ENCODE measurements around the gene INF2. TPM values are rescaled to one million over a fixed set of nuclear protein-coding genes. Genes with fewer than 3 reads are reported as not detected.
A peak's percentile ranks its signal among the peaks of the same experiment; 100 is the strongest.
"Not testable (repeated sequence)": the region's sequence is repeated elsewhere in the genome, so short reads cannot be mapped to it uniquely, and the experiment has no call there.

INF2 gene
- total RNA-seq, 5 donors from 2014 or later (not counting 1 experiment from before 2014, with no cell fraction given) = 72.7 to 128 (median 83.7) TPM

GRCh38 chr14:104665657-104666522 lies 23.5 kb upstream of the INF2 start:
- no peak overlapping the region for H3K27ac ChIP-seq (ENCODE audit: low read length)
- no peaks in the 10 kb centered on the region for H3K36me3 Mint-ChIP-seq

GRCh38 chr14:104666523-104666895 lies 22.9 kb upstream of the INF2 start:
- H3K36me3 Mint-ChIP-seq; H3K27ac Mint-ChIP-seq; H3K4me3 ChIP-seq (ENCODE audit: control insufficient read depth in 1 of 2, extremely low read depth in 1 of 2, low read length in 1 of 2); ATAC-seq (replicated peaks in 1 of 4); H3K9me3 Mint-ChIP-seq; POLR2A ChIA-PET; H3K27me3 Mint-ChIP-seq; H3K27ac ChIP-seq (ENCODE audit: low read length); DNase-seq; H3K9me3 ChIP-seq; H3K36me3 ChIP-seq (ENCODE audit: control insufficient read depth in 2 of 2, extremely low read depth in 1 of 2, insufficient read depth in 1 of 2, low read length in 1 of 2): not testable (repeated sequence)
- H3K4me1 Mint-ChIP-seq = peaks cover 20 to 31% (median 26%) of the 10 kb centered on the region in 3 donors
- H3K4me3 Mint-ChIP-seq = peak overlapping the region in 1 of 3 donors; percentile 20
- WGBS (ENCODE audit: insufficient coverage) = 75% methylated on average over 1 of the region's 7 CpGs
- CTCF ChIA-PET = interaction anchor here in 1 of 2 donors (0.6 kb wide), 1 partner anchor 443 kb away, joined by 3 read pairs; no protein-coding TSS in a partner anchor
- peaks cover 13 to 24% of the 10 kb centered on the region in 2 experiments for H3K4me1 ChIP-seq (ENCODE audit: control insufficient read depth in 1 of 2, extremely low read depth in 1 of 2, insufficient read depth in 2 of 2, low read length in 2 of 2)
- peaks cover 0 to 28% of the 10 kb centered on the region in 2 experiments for H3K27me3 ChIP-seq (replicated peaks in 1 of 2; ENCODE audit: control insufficient read depth in 2 of 2, extremely low read depth in 1 of 2, insufficient read depth in 2 of 2, low read length in 1 of 2)

More at GRCh38 chr14:104665657-104666522, 23.5 kb upstream of the INF2 start:
- Mint-ChIP-seq H3K27ac (peak overlapping the region; percentile 17 to 64), H3K9me3 (no peaks in the 10 kb centered on the region), H3K4me3 (peak overlapping the region in 2 of 3 donors; percentile 21 to 53), H3K4me1 (peaks cover 26 to 33% (median 28%) of the 10 kb centered on the region in 3 donors), H3K27me3 (peaks cover 0 to 11% of the 10 kb centered on the region in 2 donors)
- ChIA-PET CTCF (interaction anchor here in 1 of 2 donors (0.6 kb wide), 1 partner anchor 444 kb away, joined by 3 read pairs; no protein-coding TSS in a partner anchor), POLR2A (no interaction called here)
- no peaks in the 10 kb centered on the region for H3K36me3 ChIP-seq (ENCODE audit: control insufficient read depth in 2 of 2, extremely low read depth in 1 of 2, insufficient read depth in 1 of 2, low read length in 1 of 2)
- H3K27me3 ChIP-seq (replicated peaks in 1 of 2; ENCODE audit: control insufficient read depth in 2 of 2, extremely low read depth in 1 of 2, insufficient read depth in 2 of 2, low read length in 1 of 2) = peaks cover 0 to 28% of the 10 kb centered on the region in 2 experiments
- peak in 29 of 35 experiments; percentile 31 to 68 (median 47) for DNase-seq
- no peaks in the 10 kb centered on the region for H3K9me3 ChIP-seq
- WGBS (ENCODE audit: insufficient coverage) = 45% methylated on average over 14 of the region's 27 CpGs
- H3K4me3 ChIP-seq (ENCODE audit: control insufficient read depth in 1 of 2, extremely low read depth in 1 of 2, low read length in 1 of 2) = no peak overlapping the region
- peak; percentile 87 to 97 (median 95) for ATAC-seq (replicated peaks in 1 of 4)
- peaks cover 13 to 24% of the 10 kb centered on the region in 2 experiments for H3K4me1 ChIP-seq (ENCODE audit: control insufficient read depth in 1 of 2, extremely low read depth in 1 of 2, insufficient read depth in 2 of 2, low read length in 2 of 2)

DNA sequence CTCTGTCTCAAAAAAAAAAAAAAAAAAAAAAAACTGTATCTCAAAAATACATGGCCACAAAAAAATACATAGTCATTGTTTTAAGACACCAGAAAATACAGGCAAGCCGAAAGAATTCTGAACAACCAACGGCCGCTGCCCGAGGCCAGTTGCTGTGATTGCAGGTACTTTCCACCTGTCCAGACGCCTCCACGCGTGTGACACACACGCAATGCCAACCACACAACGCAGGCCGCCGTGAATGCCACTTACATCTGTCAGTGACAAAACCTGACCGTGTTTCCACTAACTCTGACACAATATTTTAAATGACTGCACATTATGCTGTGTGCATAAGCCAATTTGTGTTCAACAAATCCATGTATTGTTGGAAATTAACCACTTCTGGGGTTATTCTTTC lies 22.4 kb upstream of the INF2 start:
- H3K27me3 Mint-ChIP-seq = peaks cover 0 to 4% of the 10 kb centered on the region in 2 donors
- ChIA-PET POLR2A (interaction anchor here in 1 of 2 donors (0.6 kb wide), 1 partner anchor 12 kb away, joined by 3 read pairs; no protein-coding TSS in a partner anchor), CTCF (interaction anchor here in 1 of 2 donors (0.6 kb wide), 1 partner anchor 442 kb away, joined by 3 read pairs; no protein-coding TSS in a partner anchor)
- H3K4me3 Mint-ChIP-seq = no peak overlapping the region
- no peaks in the 10 kb centered on the region for H3K36me3 Mint-ChIP-seq
- DNase-seq (no peak), ATAC-seq (replicated peaks in 1 of 4) (no peak)
- Histone ChIP-seq H3K27ac (ENCODE audit: low read length) (no peak overlapping the region), H3K4me3 (ENCODE audit: control insufficient read depth in 1 of 2, extremely low read depth in 1 of 2, low read length in 1 of 2) (no peak overlapping the region), H3K9me3 (no peaks in the 10 kb centered on the region), H3K4me1 (ENCODE audit: control insufficient read depth in 1 of 2, extremely low read depth in 1 of 2, insufficient read depth in 2 of 2, low read length in 2 of 2) (peaks cover 13 to 24% of the 10 kb centered on the region in 2 experiments), H3K27me3 (replicated peaks in 1 of 2; ENCODE audit: control insufficient read depth in 2 of 2, extremely low read depth in 1 of 2, insufficient read depth in 2 of 2, low read length in 1 of 2) (peaks cover 0 to 26% of the 10 kb centered on the region in 2 experiments), H3K36me3 (ENCODE audit: control insufficient read depth in 2 of 2, extremely low read depth in 1 of 2, insufficient read depth in 1 of 2, low read length in 1 of 2) (no peaks in the 10 kb centered on the region)
- 95% methylated on average over 12 of the region's 12 CpGs for WGBS (ENCODE audit: insufficient coverage)
- peaks cover 20 to 31% (median 26%) of the 10 kb centered on the region in 3 donors for H3K4me1 Mint-ChIP-seq
- H3K27ac Mint-ChIP-seq = no peak overlapping the region
- H3K9me3 Mint-ChIP-seq = no peaks in the 10 kb centered on the region

DNA sequence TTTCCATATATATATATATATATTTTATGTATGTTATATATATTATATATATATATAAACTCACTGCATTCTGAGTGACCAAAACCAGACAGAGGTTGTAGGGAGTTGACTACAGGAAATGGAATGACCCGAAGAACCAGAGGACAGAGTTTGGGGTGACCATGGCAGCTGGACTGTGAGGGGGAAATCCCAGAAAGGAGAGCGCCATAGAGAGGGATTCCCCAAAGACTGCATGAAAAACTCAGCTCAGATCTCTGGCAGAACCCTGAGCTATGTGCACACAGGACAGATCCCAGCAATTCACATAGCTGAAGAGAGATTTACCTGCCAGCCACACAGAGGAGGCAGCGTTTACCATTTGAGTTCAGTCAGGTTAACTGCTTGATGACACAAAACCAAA lies 19.7 kb upstream of the INF2 start:
- ATAC-seq (replicated peaks in 1 of 4) (no peak), DNase-seq (no peak)
- Histone ChIP-seq H3K4me3 (ENCODE audit: control insufficient read depth in 1 of 2, extremely low read depth in 1 of 2, low read length in 1 of 2) (no peak overlapping the region), H3K9me3 (no peaks in the 10 kb centered on the region), H3K27me3 (replicated peaks in 1 of 2; ENCODE audit: control insufficient read depth in 2 of 2, extremely low read depth in 1 of 2, insufficient read depth in 2 of 2, low read length in 1 of 2) (peaks cover 0 to 17% of the 10 kb centered on the region in 2 experiments), H3K36me3 (ENCODE audit: control insufficient read depth in 2 of 2, extremely low read depth in 1 of 2, insufficient read depth in 1 of 2, low read length in 1 of 2) (no peaks in the 10 kb centered on the region), H3K4me1 (ENCODE audit: control insufficient read depth in 1 of 2, extremely low read depth in 1 of 2, insufficient read depth in 2 of 2, low read length in 2 of 2) (peaks cover 13 to 16% of the 10 kb centered on the region in 2 experiments), H3K27ac (ENCODE audit: low read length) (no peak overlapping the region)
- CTCF ChIA-PET = no interaction called here
- Mint-ChIP-seq H3K27me3 (peaks cover 0 to 1% of the 10 kb centered on the region in 2 donors), H3K4me1 (peaks cover 12 to 22% (median 17%) of the 10 kb centered on the region in 3 donors), H3K9me3 (no peaks in the 10 kb centered on the region), H3K27ac (no peak overlapping the region), H3K36me3 (no peaks in the 10 kb centered on the region), H3K4me3 (no peak overlapping the region)
- POLR2A ChIA-PET = no interaction called here
- WGBS (ENCODE audit: insufficient coverage) = 94% methylated on average over 2 of the region's 3 CpGs

GRCh38 chr14:104671330-104671977 lies 18.0 kb upstream of the INF2 start:
- POLR2A ChIA-PET, H3K27me3 Mint-ChIP-seq, CTCF ChIA-PET: not testable (repeated sequence)

DNA sequence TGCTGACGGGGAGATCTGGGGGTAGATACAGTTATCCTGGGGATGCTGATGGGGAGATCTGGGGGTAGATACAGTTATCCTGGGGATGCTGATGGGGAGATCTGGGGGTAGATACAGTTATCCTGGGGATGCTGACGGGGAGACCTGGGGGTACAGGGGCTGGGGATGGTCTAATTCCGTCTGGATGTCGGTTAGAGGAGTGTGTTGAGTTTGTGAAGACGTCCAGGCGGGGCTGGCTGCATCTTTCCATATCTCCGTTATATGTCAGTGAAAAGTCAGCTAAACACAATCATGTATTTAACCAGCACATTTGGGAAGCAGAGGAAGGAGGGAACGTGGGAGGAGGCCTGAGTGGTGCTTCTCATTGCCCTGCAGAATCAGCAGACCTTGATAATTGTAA lies 17.3 kb upstream of the INF2 start:
- H3K27ac Mint-ChIP-seq; H3K36me3 ChIP-seq (ENCODE audit: control insufficient read depth in 2 of 2, extremely low read depth in 1 of 2, insufficient read depth in 1 of 2, low read length in 1 of 2); H3K4me3 Mint-ChIP-seq; DNase-seq; H3K27me3 ChIP-seq (replicated peaks in 1 of 2; ENCODE audit: control insufficient read depth in 2 of 2, extremely low read depth in 1 of 2, insufficient read depth in 2 of 2, low read length in 1 of 2); H3K4me3 ChIP-seq (ENCODE audit: control insufficient read depth in 1 of 2, extremely low read depth in 1 of 2, low read length in 1 of 2); CTCF ChIA-PET; H3K36me3 Mint-ChIP-seq; ATAC-seq (replicated peaks in 1 of 4); H3K9me3 Mint-ChIP-seq; H3K27ac ChIP-seq (ENCODE audit: low read length); H3K27me3 Mint-ChIP-seq; H3K4me1 Mint-ChIP-seq; H3K4me1 ChIP-seq (ENCODE audit: control insufficient read depth in 1 of 2, extremely low read depth in 1 of 2, insufficient read depth in 2 of 2, low read length in 2 of 2); POLR2A ChIA-PET; H3K9me3 ChIP-seq: not testable (repeated sequence)
- no CpG with 5 or more reads among the region's 8 CpGs for WGBS (ENCODE audit: insufficient coverage)

More at GRCh38 chr14:104671330-104671977, 18.0 kb upstream of the INF2 start:
- ATAC-seq (replicated peaks in 1 of 4); H3K4me3 ChIP-seq (ENCODE audit: control insufficient read depth in 1 of 2, extremely low read depth in 1 of 2, low read length in 1 of 2); H3K27me3 ChIP-seq (replicated peaks in 1 of 2; ENCODE audit: control insufficient read depth in 2 of 2, extremely low read depth in 1 of 2, insufficient read depth in 2 of 2, low read length in 1 of 2); H3K36me3 Mint-ChIP-seq; H3K36me3 ChIP-seq (ENCODE audit: control insufficient read depth in 2 of 2, extremely low read depth in 1 of 2, insufficient read depth in 1 of 2, low read length in 1 of 2); H3K9me3 Mint-ChIP-seq; H3K4me1 ChIP-seq (ENCODE audit: control insufficient read depth in 1 of 2, extremely low read depth in 1 of 2, insufficient read depth in 2 of 2, low read length in 2 of 2); H3K9me3 ChIP-seq; H3K4me3 Mint-ChIP-seq; H3K27ac Mint-ChIP-seq; DNase-seq; H3K27ac ChIP-seq (ENCODE audit: low read length); H3K4me1 Mint-ChIP-seq: not testable (repeated sequence)
- 92% methylated on average over 14 of the region's 19 CpGs for WGBS (ENCODE audit: insufficient coverage)
